Loucy (cell line): ENCODE data around the gene SASH1.

Source experiments
- H2AFZ ChIP-seq: fragments of 200-600 bp; sonication (generic); 2 replicates; pipeline ENCODE4 v1.6.0; 2016; ENCODE audit warnings: antibody characterized with exemption, mild to moderate bottlenecking, low read length, moderate library complexity
- H3F3A ChIP-seq: fragments of 200-600 bp; 2 replicates; pipeline ENCODE4 v1.6.0; 2016; ENCODE audit warnings: antibody characterized with exemption, low read depth, mild to moderate bottlenecking
- H3K27me3 ChIP-seq: fragments of 200-600 bp; sonication (generic); 2 replicates; pipeline ENCODE4 v1.6.1; 2014; ENCODE audit warnings: low read length, mild to moderate bottlenecking; ENCODE audit not compliant: insufficient read depth, poor library complexity, severe bottlenecking
- H3K36me3 ChIP-seq: fragments of 200-600 bp; sonication (generic); 2 replicates; pipeline ENCODE4 v1.6.1; 2016; ENCODE audit warnings: low read length; ENCODE audit not compliant: insufficient read depth
- H3K4me1 ChIP-seq: fragments of 200-600 bp; sonication (generic); 2 replicates; pipeline ENCODE4 v1.5.1; 2014; ENCODE audit warnings: low read length, mild to moderate bottlenecking; ENCODE audit not compliant: insufficient read depth, poor library complexity, severe bottlenecking
- H3K4me2 ChIP-seq: fragments of 200-600 bp; sonication (generic); 2 replicates; pipeline ENCODE4 v1.6.0; 2014; ENCODE audit warnings: antibody characterized with exemption, low read length, low read depth, mild to moderate bottlenecking; ENCODE audit not compliant: poor library complexity, severe bottlenecking
- H3K4me3 ChIP-seq: fragments of 200-600 bp; sonication (generic); 2 replicates; pipeline ENCODE4 v1.5.1; 2014; ENCODE audit warnings: low read length, mild to moderate bottlenecking, mixed read lengths; ENCODE audit not compliant: poor library complexity, severe bottlenecking
- H3K79me2 ChIP-seq: fragments of 200-600 bp; sonication (generic); 2 replicates; pipeline ENCODE4 v1.6.1; 2014; ENCODE audit warnings: low read length; ENCODE audit not compliant: insufficient read depth
- H3K9ac ChIP-seq: fragments of 200-600 bp; sonication (generic); 2 replicates; pipeline ENCODE4 v1.6.0; 2014; ENCODE audit warnings: mild to moderate bottlenecking, low read depth, low read length, moderate library complexity; ENCODE audit not compliant: poor library complexity, severe bottlenecking
- H3K9me2 ChIP-seq: fragments of 200-600 bp; sonication (generic); replicated peaks from 2 replicates; pipeline ENCODE4 v1.6.1; 2016; ENCODE audit warnings: low read depth, low read length, mixed read lengths
- H3K9me3 ChIP-seq: fragments of 200-600 bp; sonication (generic); 2 replicates; pipeline ENCODE4 v1.6.1; 2014; ENCODE audit warnings: mild to moderate bottlenecking, antibody characterized with exemption, low read length, low read depth; ENCODE audit not compliant: insufficient read depth
- H4K20me1 ChIP-seq: fragments of 200-600 bp; sonication (generic); 2 replicates; pipeline ENCODE4 v1.6.0; 2014; ENCODE audit warnings: antibody characterized with exemption, low read length, mild to moderate bottlenecking; ENCODE audit not compliant: insufficient read depth, poor library complexity, severe bottlenecking
- CTCF ChIP-seq: fragments of 200-600 bp; sonication (generic); conservative IDR thresholded peaks from 2 replicates; pipeline ENCODE4 v1.5.1; 2014; ENCODE audit warnings: mild to moderate bottlenecking, antibody characterized with exemption, low read length
- EZH2phosphoT487 ChIP-seq: fragments of 200-600 bp; IDR thresholded peaks from 2 replicates; pipeline ENCODE4 v1.6.1; 2018; ENCODE audit warnings: antibody characterized with exemption, mild to moderate bottlenecking, moderate library complexity, borderline replicate concordance

Gene SASH1

GRCh38 chr6:148599967-148600426 lies 257.4 kb downstream of the SASH1 start:
- H3K4me2 ChIP-seq: no peak overlapping the region
- H2AFZ ChIP-seq: no peak overlapping the region
- H3K9ac ChIP-seq: no peak overlapping the region
- H4K20me1 ChIP-seq: no peaks in the 10 kb centered on the region
- H3K27me3 ChIP-seq: no peaks in the 10 kb centered on the region
- no peaks in the 10 kb centered on the region for H3K79me2 ChIP-seq
- no peaks in the 10 kb centered on the region; the same call in 1 of the 2 replicates for H3K9me3 ChIP-seq
- no peaks in the 10 kb centered on the region for H3K36me3 ChIP-seq
- H3F3A ChIP-seq: no peaks in the 10 kb centered on the region
- H3K4me3 ChIP-seq: no peak overlapping the region
- H3K9me2 ChIP-seq: no peaks in the 10 kb centered on the region
- no peaks in the 10 kb centered on the region for H3K4me1 ChIP-seq
- TF ChIP-seq EZH2phosphoT487: no peak
- TF ChIP-seq CTCF: no peak
